GM20431 (cell line): ENCODE measurements around the gene RPA1.
"Not testable (repeated sequence)": the region's sequence is repeated elsewhere in the genome, so short reads cannot be mapped to it uniquely, and the experiment has no call there.

Source experiments
- in situ Hi-C: fragments of 300-500 bp; cut with MseI, MboI; formaldehyde crosslinking; loops from one replicate; pipeline ENCODE4 v1.15.0; 2020; ENCODE audit warnings: low sequenced_read_pairs; ENCODE audit not compliant: unreplicated experiment

Gene RPA1

GRCh38 chr17:1872976-1873375 is 43.2 kb downstream of the RPA1 start:
- in situ Hi-C loops = no loop called here

GRCh38 chr17:1873418-1873817 is 43.6 kb downstream of the RPA1 start:
- in situ Hi-C loops = no loop called here

GRCh38 chr17:1875597-1875996 is 45.8 kb downstream of the RPA1 start:
- in situ Hi-C loops = no loop called here

GRCh38 chr17:1878419-1879121 is 48.8 kb downstream of the RPA1 start:
- in situ Hi-C loops = no loop called here

- in situ Hi-C loops = no loop called here
These were observed 51.2 kb downstream of the RPA1 start for GRCh38 chr17:1880851-1881630.

- in situ Hi-C loops = no loop called here
These were observed 53.0 kb downstream of the RPA1 start for GRCh38 chr17:1882836-1883235.

GRCh38 chr17:1883536-1883935 is 53.7 kb downstream of the RPA1 start:
- in situ Hi-C loops = no loop called here

GRCh38 chr17:1888741-1889140 is 58.9 kb downstream of the RPA1 start:
- in situ Hi-C loops = no loop called here

GRCh38 chr17:1890758-1891450 is 61.1 kb downstream of the RPA1 start:
- in situ Hi-C loops = no loop called here

GRCh38 chr17:1894753-1895339 is 65.0 kb downstream of the RPA1 start:
- in situ Hi-C loops = no loop called here

GRCh38 chr17:1895479-1895878 is 65.7 kb downstream of the RPA1 start:
- in situ Hi-C loops = not testable (repeated sequence)

GRCh38 chr17:1896243-1897104 is 66.7 kb downstream of the RPA1 start:
- in situ Hi-C loops = no loop called here

- in situ Hi-C loops = no loop called here
These were observed 67.4 kb downstream of the RPA1 start for GRCh38 chr17:1897105-1897656.

- in situ Hi-C loops = no loop called here
These were observed 68.5 kb downstream of the RPA1 start for GRCh38 chr17:1898332-1898731.

- in situ Hi-C loops = no loop called here
These were observed 69.1 kb downstream of the RPA1 start for GRCh38 chr17:1898872-1899271.

- in situ Hi-C loops = no loop called here
These were observed 69.7 kb downstream of the RPA1 start for GRCh38 chr17:1899403-1900000.

- in situ Hi-C loops = no loop called here
These were observed 74.7 kb downstream of the RPA1 start for GRCh38 chr17:1904273-1905182.
